PC-3 (cell line): ENCODE measurements around the gene UMAD1.

Experiments used
- CTCF ChIP-seq: fragments of 300-600 bp; sonication (generic); conservative IDR thresholded peaks from 2 replicates; pipeline ENCODE4 v1.5.1; 2017; ENCODE audit warnings: antibody characterized with exemption, low read depth, mild to moderate bottlenecking, low read length
- EZH2phosphoT487 ChIP-seq: fragments of 300-600 bp; sonication (generic); IDR thresholded peaks from 2 replicates; pipeline ENCODE4 v1.6.1; 2018; ENCODE audit warnings: mild to moderate bottlenecking, antibody characterized with exemption, low read length, borderline replicate concordance

- TF ChIP-seq EZH2phosphoT487 (no peak), CTCF (no peak)
Observed at GRCh38 chr7:7647495-7648036, 7.0 kb downstream of the UMAD1 start.
